HepG2 (cell line): ENCODE data around the gene ENDOD1. TPM values are rescaled to one million over a fixed set of nuclear protein-coding genes. Genes with fewer than 3 reads are reported as not detected.

Experiments
- CEBPG ChIP-seq: IDR thresholded peaks from 2 replicates; pipeline ENCODE4 v1.6.1; 2016
- HIVEP1 ChIP-seq: sonication (generic); formaldehyde crosslinking; IDR thresholded peaks from 2 replicates; pipeline ENCODE4 v1.4.0; 2020; ENCODE audit warnings: mild to moderate bottlenecking, missing genetic modification reagents
- HNRNPLL ChIP-seq: fragments of 200-400 bp; formaldehyde crosslinking; IDR thresholded peaks from 2 replicates; pipeline ENCODE4 v1.6.1; 2017; ENCODE audit warnings: mild to moderate bottlenecking, low read depth, low read length; ENCODE audit not compliant: poor library complexity, severe bottlenecking
- MXI1 ChIP-seq: IDR thresholded peaks from 3 replicates; pipeline ENCODE4 v1.6.1; 2012; ENCODE audit warnings: low read depth, low read length, inconsistent platforms, borderline replicate concordance
- ZNF441 ChIP-seq: sonication (generic); formaldehyde crosslinking; IDR thresholded peaks from 2 replicates; pipeline ENCODE4 v1.7.0; 2021; ENCODE audit warnings: missing genetic modification reagents, borderline replicate concordance
- ZNF580 ChIP-seq: IDR thresholded peaks from 2 replicates; pipeline ENCODE4 v1.6.1; 2016; ENCODE audit warnings: low read depth, borderline replicate concordance
- polyA plus RNA-seq, 8 experiments: library from polyadenylated mRNA; depleted of rRNA in 3 of 8; stranded (reverse) in 7 of 8; unstranded in 1 of 8; fragments of >200 nt; fragmentation: Illumina TruSeq in 4 of 8; extraction: Trizol in 4 of 8; gene quantifications; 2 replicates each; pipeline versions ENCODE4 v1.2.1 to v1.2.3, GENCODE V29; 2011 to 2016; ENCODE audit warnings: low read depth in 4 of 8, missing spikeins in 1 of 8, mixed read lengths in 1 of 8; ENCODE audit not compliant: insufficient read depth in 1 of 8
- total RNA-seq, 5 experiments: library from RNA; depleted of rRNA; stranded (reverse); fragments of >200 nt; fragmentation: Illumina TruSeq; extraction: Trizol; gene quantifications; 2 replicates each; pipeline ENCODE4 v1.2.3, GENCODE V29; 2016; ENCODE audit warnings: low read depth in 1 of 5
- TF ChIP-seq, protein P1 (sequence below): sonication (generic); formaldehyde crosslinking; IDR thresholded peaks from 2 replicates; pipeline ENCODE4 v1.5.1; 2020; ENCODE audit warnings: missing genetic modification reagents, mild to moderate bottlenecking, borderline replicate concordance
- TF ChIP-seq, protein P2 (sequence below): sonication (generic); formaldehyde crosslinking; IDR thresholded peaks from 2 replicates; pipeline ENCODE4 v1.5.1; 2020; ENCODE audit warnings: mild to moderate bottlenecking, missing genetic modification reagents, borderline replicate concordance
- TF ChIP-seq, protein P3 (sequence below): sonication (generic); formaldehyde crosslinking; conservative IDR thresholded peaks from 2 replicates; pipeline ENCODE4 v1.4.0; 2020; ENCODE audit warnings: missing genetic modification reagents

Gene ENDOD1
- total and polyA plus RNA-seq, 2 of the 13 experiments (the other 11 are each of a cell fraction or from before 2014, with no cell fraction given), result 2.0 to 6.8 TPM

GRCh38 chr11:95078526-95078925 is 11.1 kb upstream of the ENDOD1 start (continued):
- TF ChIP-seq, protein P1, sequence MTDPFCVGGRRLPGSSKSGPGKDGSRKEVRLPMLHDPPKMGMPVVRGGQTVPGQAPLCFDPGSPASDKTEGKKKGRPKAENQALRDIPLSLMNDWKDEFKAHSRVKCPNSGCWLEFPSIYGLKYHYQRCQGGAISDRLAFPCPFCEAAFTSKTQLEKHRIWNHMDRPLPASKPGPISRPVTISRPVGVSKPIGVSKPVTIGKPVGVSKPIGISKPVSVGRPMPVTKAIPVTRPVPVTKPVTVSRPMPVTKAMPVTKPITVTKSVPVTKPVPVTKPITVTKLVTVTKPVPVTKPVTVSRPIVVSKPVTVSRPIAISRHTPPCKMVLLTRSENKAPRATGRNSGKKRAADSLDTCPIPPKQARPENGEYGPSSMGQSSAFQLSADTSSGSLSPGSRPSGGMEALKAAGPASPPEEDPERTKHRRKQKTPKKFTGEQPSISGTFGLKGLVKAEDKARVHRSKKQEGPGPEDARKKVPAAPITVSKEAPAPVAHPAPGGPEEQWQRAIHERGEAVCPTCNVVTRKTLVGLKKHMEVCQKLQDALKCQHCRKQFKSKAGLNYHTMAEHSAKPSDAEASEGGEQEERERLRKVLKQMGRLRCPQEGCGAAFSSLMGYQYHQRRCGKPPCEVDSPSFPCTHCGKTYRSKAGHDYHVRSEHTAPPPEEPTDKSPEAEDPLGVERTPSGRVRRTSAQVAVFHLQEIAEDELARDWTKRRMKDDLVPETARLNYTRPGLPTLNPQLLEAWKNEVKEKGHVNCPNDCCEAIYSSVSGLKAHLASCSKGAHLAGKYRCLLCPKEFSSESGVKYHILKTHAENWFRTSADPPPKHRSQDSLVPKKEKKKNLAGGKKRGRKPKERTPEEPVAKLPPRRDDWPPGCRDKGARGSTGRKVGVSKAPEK (CRISPR knock-in tag), result no peak
- TF ChIP-seq HNRNPLL, result no peak
- TF ChIP-seq, protein P2, sequence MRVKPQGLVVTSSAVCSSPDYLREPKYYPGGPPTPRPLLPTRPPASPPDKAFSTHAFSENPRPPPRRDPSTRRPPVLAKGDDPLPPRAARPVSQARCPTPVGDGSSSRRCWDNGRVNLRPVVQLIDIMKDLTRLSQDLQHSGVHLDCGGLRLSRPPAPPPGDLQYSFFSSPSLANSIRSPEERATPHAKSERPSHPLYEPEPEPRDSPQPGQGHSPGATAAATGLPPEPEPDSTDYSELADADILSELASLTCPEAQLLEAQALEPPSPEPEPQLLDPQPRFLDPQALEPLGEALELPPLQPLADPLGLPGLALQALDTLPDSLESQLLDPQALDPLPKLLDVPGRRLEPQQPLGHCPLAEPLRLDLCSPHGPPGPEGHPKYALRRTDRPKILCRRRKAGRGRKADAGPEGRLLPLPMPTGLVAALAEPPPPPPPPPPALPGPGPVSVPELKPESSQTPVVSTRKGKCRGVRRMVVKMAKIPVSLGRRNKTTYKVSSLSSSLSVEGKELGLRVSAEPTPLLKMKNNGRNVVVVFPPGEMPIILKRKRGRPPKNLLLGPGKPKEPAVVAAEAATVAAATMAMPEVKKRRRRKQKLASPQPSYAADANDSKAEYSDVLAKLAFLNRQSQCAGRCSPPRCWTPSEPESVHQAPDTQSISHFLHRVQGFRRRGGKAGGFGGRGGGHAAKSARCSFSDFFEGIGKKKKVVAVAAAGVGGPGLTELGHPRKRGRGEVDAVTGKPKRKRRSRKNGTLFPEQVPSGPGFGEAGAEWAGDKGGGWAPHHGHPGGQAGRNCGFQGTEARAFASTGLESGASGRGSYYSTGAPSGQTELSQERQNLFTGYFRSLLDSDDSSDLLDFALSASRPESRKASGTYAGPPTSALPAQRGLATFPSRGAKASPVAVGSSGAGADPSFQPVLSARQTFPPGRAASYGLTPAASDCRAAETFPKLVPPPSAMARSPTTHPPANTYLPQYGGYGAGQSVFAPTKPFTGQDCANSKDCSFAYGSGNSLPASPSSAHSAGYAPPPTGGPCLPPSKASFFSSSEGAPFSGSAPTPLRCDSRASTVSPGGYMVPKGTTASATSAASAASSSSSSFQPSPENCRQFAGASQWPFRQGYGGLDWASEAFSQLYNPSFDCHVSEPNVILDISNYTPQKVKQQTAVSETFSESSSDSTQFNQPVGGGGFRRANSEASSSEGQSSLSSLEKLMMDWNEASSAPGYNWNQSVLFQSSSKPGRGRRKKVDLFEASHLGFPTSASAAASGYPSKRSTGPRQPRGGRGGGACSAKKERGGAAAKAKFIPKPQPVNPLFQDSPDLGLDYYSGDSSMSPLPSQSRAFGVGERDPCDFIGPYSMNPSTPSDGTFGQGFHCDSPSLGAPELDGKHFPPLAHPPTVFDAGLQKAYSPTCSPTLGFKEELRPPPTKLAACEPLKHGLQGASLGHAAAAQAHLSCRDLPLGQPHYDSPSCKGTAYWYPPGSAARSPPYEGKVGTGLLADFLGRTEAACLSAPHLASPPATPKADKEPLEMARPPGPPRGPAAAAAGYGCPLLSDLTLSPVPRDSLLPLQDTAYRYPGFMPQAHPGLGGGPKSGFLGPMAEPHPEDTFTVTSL, result no peak
- TF ChIP-seq ZNF441 (CRISPR knock-in tag), result no peak
- TF ChIP-seq, protein P3, sequence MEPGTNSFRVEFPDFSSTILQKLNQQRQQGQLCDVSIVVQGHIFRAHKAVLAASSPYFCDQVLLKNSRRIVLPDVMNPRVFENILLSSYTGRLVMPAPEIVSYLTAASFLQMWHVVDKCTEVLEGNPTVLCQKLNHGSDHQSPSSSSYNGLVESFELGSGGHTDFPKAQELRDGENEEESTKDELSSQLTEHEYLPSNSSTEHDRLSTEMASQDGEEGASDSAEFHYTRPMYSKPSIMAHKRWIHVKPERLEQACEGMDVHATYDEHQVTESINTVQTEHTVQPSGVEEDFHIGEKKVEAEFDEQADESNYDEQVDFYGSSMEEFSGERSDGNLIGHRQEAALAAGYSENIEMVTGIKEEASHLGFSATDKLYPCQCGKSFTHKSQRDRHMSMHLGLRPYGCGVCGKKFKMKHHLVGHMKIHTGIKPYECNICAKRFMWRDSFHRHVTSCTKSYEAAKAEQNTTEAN (CRISPR knock-in tag), result no peak
- TF ChIP-seq ZNF580, result no peak
- TF ChIP-seq MXI1, result no peak
- no peak for TF ChIP-seq CEBPG (CRISPR knock-in tag)
- no peak for TF ChIP-seq HIVEP1 (CRISPR knock-in tag)
- TF ChIP-seq, all 625 proteins: peak for 0
